ENCODE results near the gene ERFE. TPM values are rescaled to one million over a fixed set of nuclear protein-coding genes. Genes with fewer than 3 reads are reported as not detected.

ERFE gene
- total and polyA plus RNA-seq, 8 donors = 0.15 to 1.4 (median 0.63) TPM

DNA sequence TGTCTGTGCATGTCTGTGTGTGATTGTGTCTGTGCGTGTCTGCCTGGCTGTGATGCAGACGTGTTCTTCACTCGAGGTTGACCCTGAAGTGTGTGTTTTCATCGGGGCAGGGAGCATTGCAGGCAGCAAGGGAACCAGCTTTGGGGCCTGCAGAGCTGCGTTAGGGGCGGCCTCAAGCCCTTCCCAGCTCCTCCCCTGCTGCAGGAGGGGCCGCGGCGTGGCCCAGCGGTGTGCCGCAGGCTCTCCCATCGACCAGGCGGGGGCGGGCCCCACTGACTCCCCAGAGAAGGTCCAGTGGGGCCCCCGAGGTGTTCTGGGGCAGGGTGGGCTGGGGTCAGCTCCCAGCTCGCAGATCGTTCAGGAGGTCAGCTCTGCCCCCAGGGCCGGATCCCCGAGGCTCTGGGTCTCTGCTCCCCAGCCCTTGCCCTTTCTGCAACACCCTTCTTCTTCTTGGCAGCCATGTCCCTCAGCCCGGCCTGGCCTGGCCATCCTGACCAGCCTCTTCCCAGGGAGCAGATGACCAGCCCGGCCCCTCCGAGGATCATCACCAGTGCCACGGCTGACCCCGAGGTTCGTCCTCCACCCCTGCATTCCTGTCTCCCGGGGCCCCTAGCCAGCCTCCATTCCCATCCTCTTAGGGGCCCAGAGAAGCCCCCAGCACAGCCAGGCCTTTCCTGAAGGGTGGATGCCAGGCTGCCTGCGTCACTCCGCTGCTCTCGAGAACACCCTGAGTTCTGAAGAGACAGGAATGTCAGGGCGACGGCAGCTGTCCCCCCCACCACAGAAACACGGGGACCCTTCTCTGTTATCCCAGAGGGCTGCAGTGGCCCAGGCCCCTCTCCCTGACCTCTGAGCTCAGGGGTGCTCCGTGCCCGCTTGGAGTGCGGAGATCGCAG, 31.4 kb upstream of the ERFE start:
- Histone ChIP-seq H3K27me3 (peaks cover 0 to 28% of the 10 kb centered on the region in 2 donors), H3K27ac (no peak overlapping the region), H3K4me3 (peak overlapping the region in 1 of 2 donors; percentile 1), H3K4me1 (peaks cover 0 to 5% of the 10 kb centered on the region in 2 donors), H3K36me3 (no peaks in the 10 kb centered on the region), H3K9me3 (no peaks in the 10 kb centered on the region)
- TF ChIP-seq, protein P1, sequence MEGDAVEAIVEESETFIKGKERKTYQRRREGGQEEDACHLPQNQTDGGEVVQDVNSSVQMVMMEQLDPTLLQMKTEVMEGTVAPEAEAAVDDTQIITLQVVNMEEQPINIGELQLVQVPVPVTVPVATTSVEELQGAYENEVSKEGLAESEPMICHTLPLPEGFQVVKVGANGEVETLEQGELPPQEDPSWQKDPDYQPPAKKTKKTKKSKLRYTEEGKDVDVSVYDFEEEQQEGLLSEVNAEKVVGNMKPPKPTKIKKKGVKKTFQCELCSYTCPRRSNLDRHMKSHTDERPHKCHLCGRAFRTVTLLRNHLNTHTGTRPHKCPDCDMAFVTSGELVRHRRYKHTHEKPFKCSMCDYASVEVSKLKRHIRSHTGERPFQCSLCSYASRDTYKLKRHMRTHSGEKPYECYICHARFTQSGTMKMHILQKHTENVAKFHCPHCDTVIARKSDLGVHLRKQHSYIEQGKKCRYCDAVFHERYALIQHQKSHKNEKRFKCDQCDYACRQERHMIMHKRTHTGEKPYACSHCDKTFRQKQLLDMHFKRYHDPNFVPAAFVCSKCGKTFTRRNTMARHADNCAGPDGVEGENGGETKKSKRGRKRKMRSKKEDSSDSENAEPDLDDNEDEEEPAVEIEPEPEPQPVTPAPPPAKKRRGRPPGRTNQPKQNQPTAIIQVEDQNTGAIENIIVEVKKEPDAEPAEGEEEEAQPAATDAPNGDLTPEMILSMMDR (IDR thresholded peaks at IDR 0.05) = no peak
- DNase-seq (peak in 3 of 4 donors; percentile 54 to 82 (median 80)), ATAC-seq (peak; percentile 80)
- intact Hi-C loops (cut with DNase I) = no loop called here

DNA sequence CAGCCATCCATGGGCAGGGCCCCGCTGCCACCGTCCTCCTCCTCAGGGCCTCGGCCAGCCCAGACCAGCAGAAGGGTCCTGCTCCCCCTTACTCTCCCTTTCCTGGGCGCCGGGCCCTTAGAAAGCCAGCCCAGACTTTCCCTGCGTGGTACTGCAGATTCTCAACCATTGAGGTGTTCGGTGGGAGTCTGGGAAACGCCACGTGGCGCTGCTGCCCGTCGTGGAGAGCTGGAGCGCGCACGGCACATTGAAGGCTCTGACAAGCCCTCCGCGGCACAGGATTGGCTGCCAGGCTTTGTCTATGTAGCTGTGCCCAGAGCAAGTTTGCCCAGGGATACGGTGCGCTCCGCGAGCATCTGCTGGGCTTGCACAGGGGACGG, 30.7 kb upstream of the ERFE start:
- H3K4me1 ChIP-seq = peaks cover 0 to 5% of the 10 kb centered on the region in 2 donors
- no peak overlapping the region for H3K4me3 ChIP-seq
- peak in 1 of 4 donors; percentile 72 for DNase-seq
- H3K9me3 ChIP-seq = no peaks in the 10 kb centered on the region
- TF ChIP-seq, protein P1 (IDR thresholded peaks at IDR 0.05) = no peak
- ATAC-seq = no peak
- no peaks in the 10 kb centered on the region for H3K36me3 ChIP-seq
- H3K27ac ChIP-seq = no peak overlapping the region
- peaks cover 0 to 25% of the 10 kb centered on the region in 2 donors for H3K27me3 ChIP-seq
- intact Hi-C loops (cut with DNase I) = no loop called here

DNA sequence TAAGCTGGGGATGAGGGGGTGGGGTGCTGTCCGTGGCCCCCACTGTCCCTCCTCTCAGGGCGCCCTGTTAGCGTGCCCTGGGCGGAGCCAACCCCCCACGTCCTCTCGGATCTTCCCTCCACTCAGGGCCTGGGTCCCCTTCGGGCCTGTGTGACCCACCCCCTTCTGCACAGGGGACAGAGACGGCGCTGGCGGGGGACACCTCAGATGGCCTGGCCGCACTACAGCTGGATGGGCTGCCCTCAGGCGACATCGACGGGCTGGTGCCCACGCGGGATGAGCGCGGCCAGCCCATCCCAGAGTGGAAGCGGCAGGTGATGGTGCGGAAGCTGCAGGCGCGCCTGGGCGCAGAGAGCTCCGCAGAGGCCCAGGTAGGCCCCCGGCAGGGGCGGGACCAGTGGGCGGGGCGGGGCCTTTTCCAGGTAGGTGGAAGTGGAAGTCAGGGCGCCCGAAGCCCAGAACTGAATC, 30.2 kb upstream of the ERFE start:
- intact Hi-C loops (cut with DNase I) = no loop called here
- no peak for ATAC-seq
- Histone ChIP-seq H3K36me3 (no peaks in the 10 kb centered on the region), H3K4me3 (no peak overlapping the region), H3K4me1 (peaks cover 0 to 5% of the 10 kb centered on the region in 2 donors), H3K27me3 (peaks cover 0 to 25% of the 10 kb centered on the region in 2 donors), H3K9me3 (no peaks in the 10 kb centered on the region), H3K27ac (no peak overlapping the region)
- DNase-seq = peak in 1 of 4 donors; percentile 74
- TF ChIP-seq, protein P1 (IDR thresholded peaks at IDR 0.05) = no peak

DNA sequence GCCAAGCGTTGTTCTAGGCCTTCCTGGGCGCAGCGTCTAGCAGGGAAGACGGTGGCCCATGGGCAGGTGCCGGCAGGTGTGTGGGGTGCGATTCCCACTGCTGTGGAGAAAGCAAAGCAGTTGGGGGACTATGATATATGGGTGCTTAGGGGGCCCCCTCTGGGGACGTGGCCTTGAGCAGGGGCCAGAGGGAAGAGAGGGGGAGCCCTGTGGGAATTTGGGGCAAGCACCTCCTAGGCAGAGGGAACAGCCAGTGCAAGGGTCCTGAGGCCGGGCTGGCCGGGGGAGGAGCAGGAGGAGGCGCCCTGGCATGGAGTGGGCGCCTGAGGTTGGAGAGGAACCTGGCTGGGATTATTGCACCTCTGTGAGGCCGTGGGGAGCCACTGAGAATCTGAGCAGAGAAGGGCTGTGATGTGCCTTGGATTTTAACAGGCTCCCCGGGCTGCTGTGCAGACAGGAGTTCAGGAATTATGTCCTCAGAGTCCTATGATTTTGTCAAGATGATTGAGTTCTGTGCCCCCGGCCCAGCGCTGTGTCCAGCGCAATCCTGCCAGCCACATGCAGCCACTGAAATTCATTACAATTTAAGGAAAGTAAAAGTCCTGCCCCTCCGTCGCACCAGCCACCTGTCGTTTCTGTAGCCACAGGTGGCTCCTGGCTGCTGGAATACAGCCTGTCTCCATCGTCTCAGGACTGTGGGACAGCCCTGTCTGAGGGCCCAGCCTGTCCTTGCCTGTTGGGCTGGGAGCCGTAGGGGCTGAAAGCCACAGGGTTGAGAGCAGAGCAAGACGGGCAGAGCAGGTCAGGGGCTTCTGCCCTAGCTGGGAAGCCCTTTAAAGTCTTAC, 29.4 kb upstream of the ERFE start:
- H3K9me3 ChIP-seq = no peaks in the 10 kb centered on the region
- no peak for ATAC-seq
- intact Hi-C loops (cut with DNase I) = no loop called here
- H3K36me3 ChIP-seq = no peaks in the 10 kb centered on the region
- H3K27ac ChIP-seq = no peak overlapping the region
- peak in 1 of 4 donors; percentile 59 for DNase-seq
- TF ChIP-seq, protein P1 (IDR thresholded peaks at IDR 0.05) = no peak
- peaks cover 0 to 25% of the 10 kb centered on the region in 2 donors for H3K27me3 ChIP-seq
- no peak overlapping the region for H3K4me3 ChIP-seq
- peaks cover 0 to 5% of the 10 kb centered on the region in 2 donors for H3K4me1 ChIP-seq
